Measurements from ENCODE around the gene CDK14.
"Not testable (repeated sequence)": the region's sequence is repeated elsewhere in the genome, so short reads cannot be mapped to it uniquely, and the experiment has no call there.

Gene CDK14

DNA sequence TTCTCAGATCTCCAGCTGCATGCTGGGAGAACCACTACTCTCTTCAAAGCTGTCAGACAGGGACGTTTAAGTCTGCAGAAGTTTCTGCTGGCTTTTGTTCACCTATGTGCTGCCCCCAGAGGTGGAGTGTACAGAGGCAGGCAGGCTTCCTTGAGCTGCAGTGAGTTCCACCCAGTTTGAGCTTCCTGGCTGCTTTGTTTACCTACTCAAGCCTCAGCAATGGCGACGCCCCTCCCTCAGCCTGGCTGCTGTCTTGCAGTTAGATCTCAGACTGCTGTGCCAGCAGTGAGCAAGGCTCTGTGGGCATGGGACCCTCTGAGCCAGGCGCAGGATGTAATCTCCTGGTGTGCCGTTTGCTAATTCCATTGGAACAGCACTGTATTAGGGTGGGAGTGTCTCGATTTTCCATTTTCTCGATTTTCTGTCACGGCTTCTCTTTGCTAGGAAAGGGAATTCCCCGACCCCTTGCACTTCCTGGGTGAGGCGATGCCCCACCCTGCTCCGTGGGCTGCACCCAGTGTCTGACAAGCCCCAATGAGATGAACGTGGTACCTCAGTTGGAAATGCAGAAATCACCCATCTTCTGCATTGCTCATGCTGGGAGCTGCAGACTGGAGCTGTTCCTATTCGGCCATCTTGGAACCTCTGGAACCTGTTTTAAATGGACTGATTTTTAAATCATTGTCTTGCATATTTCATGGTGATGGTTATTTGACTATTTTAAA is 332.7 kb downstream of the CDK14 start:
- not testable (repeated sequence) for DNase-seq

DNA sequence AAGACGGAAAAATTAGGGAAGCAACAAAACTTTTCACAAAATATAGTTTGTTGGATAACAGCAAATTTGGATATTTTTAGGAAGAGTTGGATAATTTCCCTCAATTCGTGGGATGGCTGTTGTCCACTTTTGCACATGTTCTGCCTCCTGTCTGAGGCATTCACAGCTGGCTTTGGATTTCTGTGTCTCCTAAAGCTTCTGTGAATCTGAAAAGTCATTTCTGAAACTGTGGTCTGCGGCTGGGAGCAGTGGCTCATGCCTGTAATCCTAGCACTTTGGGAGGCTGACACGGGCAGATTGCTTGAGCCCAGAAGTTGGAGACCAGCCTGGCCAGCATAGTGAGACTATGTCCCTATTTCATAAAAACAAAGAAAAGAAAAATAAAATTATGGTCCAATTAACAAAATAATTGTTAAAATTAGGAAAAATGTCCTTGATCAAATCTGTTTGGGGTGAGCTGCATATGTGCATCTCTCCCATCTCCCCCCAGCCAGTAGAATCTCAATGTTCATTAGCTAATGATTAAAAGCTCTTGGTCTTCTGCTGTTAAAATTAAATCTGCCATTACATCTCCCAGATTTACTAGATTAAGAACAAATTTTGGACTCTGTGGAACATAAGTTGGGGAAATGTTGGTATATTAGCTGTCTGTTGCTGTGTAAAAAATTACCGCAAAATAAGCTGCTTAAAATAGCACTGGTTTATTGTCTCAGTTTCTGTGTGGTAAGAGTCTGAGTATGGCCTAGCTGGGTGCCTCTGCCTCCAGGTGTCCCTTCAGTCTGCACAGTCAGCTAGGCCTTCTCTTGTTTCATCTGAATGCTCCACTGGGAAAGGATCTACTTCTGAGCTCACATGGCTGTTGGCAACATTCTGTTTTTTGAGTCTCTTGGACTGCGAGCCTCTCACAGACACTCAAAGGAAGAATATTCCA is 336.1 kb downstream of the CDK14 start:
- DNase-seq = no peak

- DNase-seq = no peak
Observed at GRCh38 chr7:90933041-90933440, 336.9 kb downstream of the CDK14 start.

DNA sequence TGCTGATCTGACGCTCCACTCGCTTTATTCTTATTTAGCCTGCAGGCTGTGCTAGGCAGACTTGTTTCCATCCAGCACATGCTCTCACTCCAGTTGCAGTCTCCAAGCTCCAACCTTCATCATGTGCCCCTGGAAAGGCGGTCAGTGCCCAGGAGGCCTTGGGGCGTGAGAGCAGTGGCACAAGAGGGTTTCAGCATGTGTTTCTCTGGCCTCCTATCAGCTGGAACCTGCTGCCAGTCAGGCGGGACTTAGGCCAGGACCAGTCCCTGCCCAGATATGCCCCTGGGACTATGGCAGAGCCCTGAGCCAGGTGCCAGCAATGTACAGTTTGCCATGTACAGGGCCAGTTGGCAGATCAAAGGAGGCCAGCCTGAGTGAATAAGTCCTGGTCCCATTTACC is 337.9 kb downstream of the CDK14 start:
- DNase-seq = no peak

GRCh38 chr7:90938371-90938770 is 342.2 kb downstream of the CDK14 start:
- DNase-seq = no peak

GRCh38 chr7:90939666-90940065 is 343.5 kb downstream of the CDK14 start:
- DNase-seq = no peak

- DNase-seq = no peak
Observed at GRCh38 chr7:90944021-90944420, 347.9 kb downstream of the CDK14 start.

DNA sequence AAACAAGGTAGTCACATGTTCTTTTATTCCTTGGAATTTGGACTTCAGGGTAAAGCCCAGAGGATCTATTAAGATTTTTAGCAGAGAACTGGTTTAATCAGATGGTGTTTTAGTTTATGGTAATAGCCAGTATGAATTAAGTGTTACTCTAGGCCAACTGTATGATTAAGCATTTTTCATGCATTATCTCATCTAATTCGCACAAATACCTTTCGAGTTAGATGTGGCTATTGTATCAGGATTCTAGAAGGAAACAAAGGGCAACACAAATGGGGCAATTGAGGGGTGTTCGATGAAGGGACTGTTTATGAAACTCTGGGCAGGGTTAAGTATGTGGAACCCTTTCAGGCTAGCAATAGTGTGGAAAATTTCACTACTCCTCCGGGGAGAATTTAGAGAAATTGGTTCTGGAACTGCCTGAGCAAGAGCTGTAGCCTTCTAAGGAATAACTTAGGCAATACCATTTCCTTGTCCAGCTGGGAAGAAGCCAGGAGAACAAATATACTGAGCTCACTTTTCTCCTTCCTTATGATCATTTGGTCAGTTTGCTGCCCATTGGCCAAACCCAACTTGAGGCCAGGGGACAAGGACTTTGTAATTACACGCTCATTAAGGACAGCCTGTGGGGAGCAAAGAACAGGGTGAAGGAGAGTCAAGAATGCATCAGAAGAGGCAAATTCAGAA is 349.1 kb downstream of the CDK14 start:
- DNase-seq = no peak

DNA sequence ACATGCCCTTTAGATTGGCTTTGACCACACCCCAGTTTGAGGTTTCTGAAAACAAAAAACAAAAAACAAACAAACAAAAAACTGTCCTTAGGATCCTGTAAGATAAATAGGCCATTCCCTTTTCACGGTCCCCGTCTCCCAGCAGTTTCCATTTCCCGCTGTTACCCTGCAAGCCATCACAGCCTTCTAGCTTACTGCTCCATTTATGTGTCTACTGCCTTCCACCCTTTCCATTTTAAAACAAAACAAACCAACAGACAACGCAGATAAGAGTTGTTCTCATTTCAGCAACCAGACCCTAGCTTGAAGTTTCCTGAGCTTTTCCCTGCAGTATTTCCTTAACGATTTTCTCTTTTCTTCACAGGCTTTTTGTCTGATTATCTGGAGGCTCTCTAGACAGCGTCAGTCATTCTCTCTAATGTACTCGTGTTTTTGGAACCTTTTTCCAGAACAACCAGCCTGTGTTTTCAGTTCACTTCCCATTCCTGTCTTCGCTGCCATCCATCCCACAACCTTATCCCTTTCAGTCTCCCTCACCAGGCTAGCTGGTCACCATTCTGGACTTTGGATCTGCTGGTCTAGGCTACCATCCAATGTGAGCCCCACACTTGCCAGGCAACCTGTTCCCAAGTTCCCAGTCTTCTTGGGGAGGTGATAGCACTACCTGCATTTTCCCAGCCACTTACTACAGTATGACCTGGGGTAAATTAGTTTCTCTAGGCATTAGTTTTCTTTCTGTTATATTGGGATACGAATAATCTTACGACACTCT is 350.8 kb downstream of the CDK14 start:
- DNase-seq = no peak

GRCh38 chr7:90948085-90948484 is 352.0 kb downstream of the CDK14 start:
- no peak for DNase-seq

DNA sequence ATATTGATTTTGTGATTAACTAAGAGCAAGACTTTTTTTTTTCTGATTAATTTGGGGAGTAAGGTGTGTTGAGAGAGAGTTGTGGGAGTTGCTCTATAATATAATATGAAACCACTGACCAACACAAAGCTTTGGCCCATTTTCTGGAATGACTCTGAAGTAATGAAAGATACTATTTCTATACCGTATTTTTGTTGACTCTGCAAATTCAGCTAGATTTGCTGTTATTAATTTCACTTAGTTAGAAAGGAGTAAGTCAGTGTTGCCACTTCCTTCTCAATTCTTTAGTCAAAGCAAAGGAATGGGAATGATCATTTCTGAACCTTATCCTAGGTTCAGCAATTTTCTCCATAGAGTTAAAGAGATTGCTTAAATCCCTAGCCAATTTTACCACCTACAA is 355.1 kb downstream of the CDK14 start:
- no peak for DNase-seq

GRCh38 chr7:90951986-90952954 is 356.1 kb downstream of the CDK14 start:
- DNase-seq = no peak

DNA sequence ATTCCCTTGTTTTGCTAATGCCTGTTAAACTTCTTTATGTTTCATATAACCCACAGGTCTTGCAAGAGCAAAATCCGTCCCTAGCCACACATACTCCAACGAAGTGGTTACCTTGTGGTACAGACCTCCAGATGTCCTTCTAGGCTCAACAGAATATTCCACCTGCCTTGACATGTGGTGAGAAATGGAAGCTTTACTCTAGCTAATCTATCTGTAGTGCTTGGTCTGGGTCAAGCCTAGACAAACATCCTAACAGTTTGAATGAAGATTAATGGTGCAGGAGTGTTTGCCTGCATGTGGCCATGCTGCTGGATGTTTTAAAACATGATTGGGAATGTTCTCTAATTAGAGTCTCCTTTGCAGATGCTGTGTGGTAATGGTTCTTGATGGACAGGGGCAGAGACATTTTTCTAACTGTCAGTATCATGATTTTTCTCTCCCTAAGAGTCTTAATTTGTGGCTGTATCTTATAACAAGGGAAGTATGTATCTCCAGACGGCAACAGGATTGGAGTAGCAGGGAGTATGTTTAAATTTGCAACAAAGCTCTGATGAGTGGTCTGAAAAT is 359.6 kb downstream of the CDK14 start:
- no peak for DNase-seq

DNA sequence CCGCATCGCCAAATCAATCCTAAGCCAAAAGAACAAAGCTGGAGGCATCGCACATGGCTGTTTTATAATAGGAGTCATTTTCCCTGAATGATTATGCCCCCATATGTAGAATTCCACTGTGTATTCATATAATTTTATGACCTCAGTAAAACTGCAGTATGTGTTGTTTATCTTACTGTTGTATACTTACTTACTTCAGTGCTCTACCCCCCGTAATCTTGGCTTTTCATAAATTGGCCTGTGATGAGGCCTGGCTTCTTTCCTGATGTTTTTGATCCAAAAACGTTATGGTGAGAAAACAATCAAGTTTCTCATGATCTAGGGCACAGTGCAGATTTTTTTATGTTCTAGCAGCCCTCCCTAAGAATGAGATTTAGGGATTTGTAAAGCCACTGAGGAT is 361.8 kb downstream of the CDK14 start:
- DNase-seq = no peak

GRCh38 chr7:90958647-90959046 is 362.5 kb downstream of the CDK14 start:
- no peak for DNase-seq

DNA sequence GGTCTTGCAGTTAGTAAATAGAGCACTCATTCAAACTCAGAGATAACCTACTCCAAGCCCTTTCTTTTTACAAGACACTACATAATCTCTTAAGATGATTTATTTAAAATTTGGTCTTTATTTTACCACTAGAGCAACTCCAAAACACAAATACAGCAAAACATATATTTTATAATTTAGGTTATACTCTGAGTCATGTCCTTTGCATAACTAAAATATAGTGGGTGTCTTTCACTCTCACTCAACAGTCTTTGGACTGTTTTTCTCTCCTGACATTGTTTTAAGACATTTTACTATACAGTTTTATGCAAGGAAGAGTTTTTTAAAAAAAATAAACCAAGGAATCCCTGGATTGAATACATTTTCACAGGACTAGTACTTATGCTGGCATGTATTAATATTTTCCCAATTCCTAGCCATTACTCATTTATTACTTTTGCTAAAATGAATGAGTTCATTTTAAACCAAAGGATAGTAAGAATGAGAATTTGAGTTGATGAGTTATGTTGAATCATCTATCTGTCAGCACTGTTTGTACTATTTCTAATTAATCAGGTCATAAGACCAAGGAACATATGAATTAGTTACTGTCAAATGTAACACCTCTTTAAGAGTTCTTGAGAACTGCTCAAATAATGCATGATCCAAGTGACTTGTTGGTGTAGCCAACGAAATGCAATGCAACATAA is 365.1 kb downstream of the CDK14 start:
- DNase-seq = no peak

- DNase-seq = no peak
Observed at GRCh38 chr7:90965211-90965610, 369.1 kb downstream of the CDK14 start.

GRCh38 chr7:90966346-90966745 is 370.2 kb downstream of the CDK14 start:
- DNase-seq = no peak

GRCh38 chr7:90968871-90969270 is 372.8 kb downstream of the CDK14 start:
- DNase-seq = no peak

- no peak for DNase-seq
Observed at GRCh38 chr7:90972906-90973550, 376.9 kb downstream of the CDK14 start.

Measured in activated CD4-positive, alpha-beta T cell treated with anti-CD3 and anti-CD28 coated beads, Interleukin-2, amount 50 U/mL, for 16 hours (primary cell).